GM18858 (cell line): ENCODE measurements around the gene MPPED2.

Experiments used
- ATAC-seq: cut with Tn5 transposase; IDR thresholded peaks from one replicate; pipeline ENCODE4 v1.9.1; 2021; ENCODE audit not compliant: unreplicated experiment

The MPPED2 gene

GRCh38 chr11:30455025-30455424 lies 131.1 kb downstream of the MPPED2 start:
- no peak for ATAC-seq

DNA sequence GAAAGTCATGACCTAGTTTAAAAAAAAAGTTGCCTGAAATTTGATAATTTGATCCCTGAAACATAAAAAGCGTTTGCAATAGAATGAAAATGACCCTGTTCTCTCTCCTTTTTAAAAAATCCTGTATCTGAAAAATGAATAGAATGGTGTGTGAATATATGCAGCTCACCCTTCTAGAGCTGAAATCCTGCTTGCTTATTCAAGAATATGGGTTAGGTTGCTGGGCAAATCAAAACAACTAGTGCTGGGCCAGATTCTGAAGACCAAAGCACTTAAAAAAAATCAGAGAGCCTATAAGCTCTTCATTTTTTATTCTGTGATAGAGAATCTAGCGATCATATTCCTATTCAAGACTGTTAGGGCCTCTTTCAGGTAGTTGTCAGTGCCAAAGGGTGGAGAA lies 131.6 kb downstream of the MPPED2 start:
- no peak for ATAC-seq

DNA sequence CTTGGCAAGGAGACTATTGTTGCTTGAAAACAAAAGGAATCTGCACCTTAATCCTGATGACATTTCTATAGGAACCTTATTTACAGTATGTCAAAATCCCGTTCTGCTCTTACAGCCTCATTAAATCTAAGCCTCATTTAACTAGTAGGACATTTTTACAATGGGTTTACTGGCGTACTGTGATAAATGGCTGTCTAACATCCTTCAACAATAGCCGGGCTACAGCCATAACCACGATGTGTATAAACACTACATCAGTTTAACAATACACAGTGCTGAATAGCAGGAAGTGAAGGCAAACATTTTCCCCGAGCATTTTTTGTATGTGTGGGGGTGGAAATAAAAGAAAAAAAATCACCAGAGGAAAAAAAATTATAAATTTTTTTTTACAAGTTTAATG lies 132.0 kb downstream of the MPPED2 start:
- no peak for ATAC-seq

GRCh38 chr11:30453705-30454104 lies 132.4 kb downstream of the MPPED2 start:
- ATAC-seq, result no peak

DNA sequence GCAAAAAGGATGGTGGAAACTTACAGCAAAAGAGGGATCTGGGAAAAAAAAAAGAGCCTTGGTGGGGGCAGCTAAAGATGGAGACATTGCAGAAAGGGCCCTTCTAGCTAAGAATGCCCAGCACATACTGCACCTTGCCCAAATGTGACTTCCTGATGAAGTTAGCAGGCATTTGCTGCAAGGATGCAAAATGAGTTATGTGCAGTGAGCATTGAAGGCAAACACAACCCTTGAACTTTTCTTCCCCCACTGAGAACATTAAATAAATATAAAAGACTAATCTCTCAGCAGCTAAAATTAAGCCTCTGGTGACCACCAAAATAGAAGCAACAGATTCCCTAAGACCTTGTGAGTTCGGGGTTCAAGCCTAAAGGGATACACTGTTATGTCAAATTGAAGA lies 133.3 kb downstream of the MPPED2 start:
- no peak for ATAC-seq

- no peak for ATAC-seq
Observed at GRCh38 chr11:30452114-30452513, 134.0 kb downstream of the MPPED2 start.

DNA sequence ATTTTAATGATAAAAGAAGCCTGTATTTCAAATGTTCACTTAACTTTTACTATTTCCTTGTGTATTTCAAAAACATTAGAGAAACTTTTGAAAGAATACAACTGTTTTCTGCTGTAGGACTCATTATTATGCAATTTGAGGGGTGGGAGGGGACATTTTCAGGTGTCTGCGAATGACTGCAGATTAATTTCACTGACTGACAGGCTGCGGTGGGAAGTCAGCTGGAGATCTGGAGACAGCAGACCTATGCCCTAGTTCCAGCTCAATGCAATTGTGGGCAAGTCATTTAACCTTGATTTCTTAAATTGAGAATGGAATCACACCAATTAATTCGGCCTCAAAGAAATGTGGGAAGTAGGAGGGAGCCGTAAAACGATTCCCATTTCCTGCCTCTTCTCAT lies 134.5 kb downstream of the MPPED2 start:
- ATAC-seq, result no peak

DNA sequence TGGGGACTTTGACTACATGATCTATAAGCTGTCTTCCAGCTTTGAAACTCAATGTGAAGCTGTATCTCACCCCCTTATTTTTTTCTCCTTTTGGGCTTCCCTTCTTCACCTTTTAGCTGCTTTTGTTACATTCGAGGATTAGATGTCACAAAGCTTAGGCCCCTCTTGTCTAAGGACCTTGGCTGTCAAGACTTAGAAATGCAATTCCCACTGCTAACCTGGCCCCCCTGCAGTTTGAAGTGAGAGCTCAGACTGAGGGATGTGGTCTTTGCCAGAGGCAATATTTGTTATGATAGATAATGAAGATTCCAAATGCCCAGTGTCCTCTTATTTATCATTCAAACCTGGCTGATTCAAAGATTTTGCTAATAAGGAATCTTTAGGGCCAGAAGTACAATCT lies 135.0 kb downstream of the MPPED2 start:
- no peak for ATAC-seq

DNA sequence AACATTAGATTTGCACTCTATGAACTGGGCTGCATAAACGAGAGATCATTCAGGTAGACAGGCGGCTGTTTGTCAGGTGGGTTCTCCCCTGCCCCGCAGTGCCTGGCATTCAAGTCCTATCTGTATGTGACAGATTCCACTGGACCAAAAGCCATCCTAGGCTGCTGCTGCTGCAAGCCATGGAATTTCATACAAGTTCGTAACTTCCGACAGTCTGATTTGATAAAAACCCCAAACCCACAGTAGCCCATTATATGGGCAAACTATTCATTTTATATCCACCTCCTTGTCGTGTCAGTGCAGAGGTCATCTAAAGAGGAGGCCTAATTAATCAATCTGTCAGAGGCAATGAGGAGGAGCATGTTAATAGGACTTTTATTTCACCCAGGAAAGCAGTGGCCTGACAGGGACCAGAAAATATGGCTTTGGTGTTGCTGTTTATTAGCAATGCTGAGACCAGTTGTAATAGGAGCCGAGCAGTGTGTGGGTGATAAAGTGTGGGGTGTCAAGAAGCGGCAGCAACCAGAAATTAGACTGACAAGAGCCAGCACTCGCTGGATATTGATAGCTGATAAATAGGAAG lies 139.0 kb downstream of the MPPED2 start:
- ATAC-seq, result no peak

GRCh38 chr11:30446520-30446919 lies 139.6 kb downstream of the MPPED2 start:
- no peak for ATAC-seq

GRCh38 chr11:30445056-30445455 lies 141.1 kb downstream of the MPPED2 start:
- ATAC-seq, result no peak

GRCh38 chr11:30440510-30440909 lies 145.6 kb downstream of the MPPED2 start:
- no peak for ATAC-seq

GRCh38 chr11:30436801-30437200 lies 149.4 kb downstream of the MPPED2 start:
- ATAC-seq, result no peak

DNA sequence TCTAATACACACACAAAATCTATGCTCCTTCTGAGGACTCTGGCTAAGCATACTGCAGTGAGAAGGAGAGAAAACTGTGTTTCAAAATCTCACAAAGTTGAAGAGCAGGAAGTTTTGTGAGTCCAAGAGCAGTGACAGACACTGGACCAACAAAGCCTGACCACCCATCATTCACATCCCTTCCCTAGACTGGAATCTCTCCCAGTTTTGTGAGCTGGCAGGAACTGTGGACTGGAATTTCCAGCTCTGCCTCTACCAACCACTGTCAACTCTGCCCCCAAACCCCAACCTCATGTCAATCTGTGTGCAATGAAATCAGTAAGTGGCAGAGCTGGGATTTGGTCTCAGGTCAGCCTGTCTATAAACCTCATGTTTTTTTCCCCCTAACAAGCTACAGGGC lies 150.7 kb downstream of the MPPED2 start:
- no peak for ATAC-seq

DNA sequence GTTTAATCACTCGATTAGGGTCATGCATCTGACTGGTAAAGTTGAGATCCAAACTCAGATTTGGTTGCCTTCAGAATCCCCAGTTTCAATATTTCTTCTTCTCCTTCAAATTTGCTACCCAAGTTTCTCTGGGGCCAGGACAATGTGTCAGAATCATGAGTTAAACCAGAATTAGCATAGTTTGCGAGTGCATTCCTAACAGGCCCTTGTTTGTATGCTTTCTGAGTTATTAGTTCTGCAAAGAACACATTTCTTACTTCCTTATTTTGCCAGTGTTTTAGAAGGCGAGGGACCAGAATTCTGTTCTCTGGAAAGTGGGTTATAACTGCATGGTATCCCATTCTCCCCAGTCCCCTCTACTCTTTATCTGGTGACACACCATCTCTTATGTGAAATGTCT lies 151.3 kb downstream of the MPPED2 start:
- no peak for ATAC-seq

- ATAC-seq, result no peak
Observed at GRCh38 chr11:30433831-30434230, 152.3 kb downstream of the MPPED2 start.

DNA sequence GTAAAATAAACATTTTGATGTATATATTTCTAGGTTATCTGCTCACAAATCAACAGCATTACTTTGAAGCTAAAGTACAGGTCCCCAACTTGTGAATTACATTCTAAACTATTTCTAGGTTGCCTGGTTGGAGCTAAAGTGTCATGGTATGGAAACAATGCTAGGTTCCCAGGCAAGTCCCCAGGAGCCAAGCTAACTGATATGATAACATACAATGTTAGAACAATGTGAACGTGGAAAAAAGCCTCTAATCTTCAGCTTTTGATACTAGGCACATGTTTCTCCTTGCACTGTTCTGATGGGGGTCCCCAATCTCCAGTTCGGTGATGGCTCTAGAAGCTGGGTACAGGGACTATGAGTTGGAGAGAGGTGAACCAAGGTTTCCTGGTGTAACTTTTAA lies 153.4 kb downstream of the MPPED2 start:
- ATAC-seq, result no peak

DNA sequence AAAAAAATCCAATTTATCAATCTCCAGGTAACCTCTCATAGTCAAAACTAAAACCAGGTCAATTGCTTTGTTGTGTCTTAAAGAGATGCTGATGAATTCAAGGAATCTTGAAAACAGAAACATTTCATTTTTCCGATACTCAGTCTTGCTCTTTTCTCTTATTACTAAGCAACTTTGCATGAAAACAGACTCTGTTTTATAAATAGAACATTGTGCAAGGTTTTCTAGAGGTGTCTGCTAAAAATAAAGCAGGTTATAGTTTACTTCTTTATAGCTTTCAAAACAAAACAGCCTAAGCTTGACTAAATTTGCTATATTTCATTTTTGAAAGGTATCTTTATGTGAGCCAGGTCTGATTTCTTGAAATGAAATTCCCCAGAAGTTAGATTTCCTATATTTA lies 154.0 kb downstream of the MPPED2 start:
- no peak for ATAC-seq

GRCh38 chr11:30431127-30431814 lies 154.9 kb downstream of the MPPED2 start:
- ATAC-seq, result no peak

DNA sequence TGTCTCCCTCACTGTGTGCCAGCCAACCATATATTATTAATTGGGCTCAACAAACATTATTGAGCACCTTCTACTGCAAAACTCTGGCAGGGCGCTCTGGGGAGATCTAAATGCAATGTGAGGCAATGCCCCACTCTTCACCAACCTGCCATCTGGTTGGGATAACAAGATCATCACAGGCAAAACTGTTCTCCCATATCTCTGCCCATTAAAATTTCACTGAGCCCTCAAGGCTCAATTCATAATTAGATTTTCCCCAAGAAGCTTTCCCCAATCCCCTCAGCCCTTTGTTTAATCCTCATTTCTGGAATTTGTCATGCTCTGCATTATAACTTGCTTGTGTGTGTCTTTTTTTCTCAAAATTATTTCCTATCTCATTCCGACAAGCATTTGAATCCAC lies 156.6 kb downstream of the MPPED2 start:
- ATAC-seq, result no peak

GRCh38 chr11:30426781-30427180 lies 159.4 kb downstream of the MPPED2 start:
- no peak for ATAC-seq

GRCh38 chr11:30424844-30425243 lies 161.3 kb downstream of the MPPED2 start:
- no peak for ATAC-seq

GRCh38 chr11:30424321-30424720 lies 161.8 kb downstream of the MPPED2 start:
- no peak for ATAC-seq
